H9 (cell line): ENCODE measurements around the gene ABCC4. TPM values are rescaled to one million over a fixed set of nuclear protein-coding genes. Genes with fewer than 3 reads are reported as not detected.

ENCODE experiments used
- DNase-seq: peaks from one replicate; pipeline ENCODE4 v3.0.0-alpha.2; 2017
- H2AFZ ChIP-seq: one replicate; pipeline ENCODE4 v1.6.1; 2013; ENCODE audit warnings: mild to moderate bottlenecking, low read length, control low read depth, moderate library complexity
- H2AK5ac ChIP-seq: 2 replicates; pipeline ENCODE4 v1.6.1; 2013; ENCODE audit warnings: low read length, control low read depth, mixed read lengths; ENCODE audit not compliant: insufficient read length
- H2BK120ac ChIP-seq: one replicate; pipeline ENCODE4 v1.6.1; 2013; ENCODE audit warnings: low read depth, mild to moderate bottlenecking, low read length, control low read depth, inconsistent platforms; ENCODE audit not compliant: poor library complexity, severe bottlenecking
- H2BK12ac ChIP-seq: 2 replicates; pipeline ENCODE4 v1.6.1; 2013; ENCODE audit warnings: low read length, control low read depth, mixed read lengths, low read depth; ENCODE audit not compliant: insufficient read length
- H2BK15ac ChIP-seq: 2 replicates; pipeline ENCODE4 v1.6.1; 2013; ENCODE audit warnings: low read depth, low read length, control low read depth
- H2BK20ac ChIP-seq: one replicate; pipeline ENCODE4 v1.6.1; 2013; ENCODE audit warnings: low read depth, mild to moderate bottlenecking, low read length, control low read depth, inconsistent platforms; ENCODE audit not compliant: poor library complexity, severe bottlenecking
- H2BK5ac ChIP-seq: 2 replicates; pipeline ENCODE4 v1.6.1; 2013; ENCODE audit warnings: low read length, control low read depth, mixed read lengths; ENCODE audit not compliant: insufficient read length
- H3K14ac ChIP-seq: 2 replicates; pipeline ENCODE4 v1.6.1; 2013; ENCODE audit warnings: low read length, control low read depth; ENCODE audit not compliant: insufficient read depth
- H3K18ac ChIP-seq: 2 replicates; pipeline ENCODE4 v1.6.1; 2013; ENCODE audit warnings: low read depth, mild to moderate bottlenecking, mixed read lengths, low read length, control low read depth; ENCODE audit not compliant: insufficient read length
- H3K23ac ChIP-seq: 2 replicates; pipeline ENCODE4 v1.6.1; 2013; ENCODE audit warnings: low read length, control low read depth, mixed read lengths, low read depth; ENCODE audit not compliant: insufficient read length
- H3K23me2 ChIP-seq: 2 replicates; pipeline ENCODE4 v1.6.1; 2013; ENCODE audit warnings: low read depth, mild to moderate bottlenecking, mixed read lengths, low read length, control low read depth; ENCODE audit not compliant: insufficient read length, poor library complexity, severe bottlenecking
- H3K27ac ChIP-seq: 2 replicates; pipeline ENCODE4 v1.5.1; 2013; ENCODE audit warnings: low read length, control low read depth, mixed read lengths, low read depth; ENCODE audit not compliant: insufficient read length
- H3K27me3 ChIP-seq: 2 replicates; pipeline ENCODE4 v1.6.1; 2013; ENCODE audit warnings: low read length, control low read depth, inconsistent platforms; ENCODE audit not compliant: insufficient read depth
- H3K4ac ChIP-seq: 2 replicates; pipeline ENCODE4 v1.6.1; 2013; ENCODE audit warnings: low read depth, mild to moderate bottlenecking, control low read depth, inconsistent platforms, low read length, moderate library complexity
- H3K4me1 ChIP-seq: 2 replicates; pipeline ENCODE4 v1.6.1; 2013; ENCODE audit warnings: low read length, control low read depth, inconsistent platforms; ENCODE audit not compliant: insufficient read depth
- H3K4me2 ChIP-seq: 2 replicates; pipeline ENCODE4 v1.6.1; 2013; ENCODE audit warnings: low read length, control low read depth, mixed read lengths; ENCODE audit not compliant: insufficient read length, insufficient read depth
- H3K56ac ChIP-seq: 2 replicates; pipeline ENCODE4 v1.6.1; 2013; ENCODE audit warnings: low read depth, mild to moderate bottlenecking, mixed read lengths, low read length, control low read depth; ENCODE audit not compliant: insufficient read length
- H3K79me1 ChIP-seq: 2 replicates; pipeline ENCODE4 v1.6.1; 2013; ENCODE audit warnings: low read depth, mild to moderate bottlenecking, moderate library complexity, low read length, control low read depth, inconsistent platforms; ENCODE audit not compliant: insufficient read depth, poor library complexity, severe bottlenecking
- H3K79me2 ChIP-seq: 2 replicates; pipeline ENCODE4 v1.6.1; 2013; ENCODE audit warnings: low read length, control low read depth, inconsistent platforms; ENCODE audit not compliant: insufficient read depth
- H3K9ac ChIP-seq: 2 replicates; pipeline ENCODE4 v1.6.1; 2013; ENCODE audit warnings: low read length, control low read depth, mixed read lengths; ENCODE audit not compliant: insufficient read length; ENCODE audit errors: extremely low read depth
- H3K9me3 ChIP-seq: one replicate; pipeline ENCODE4 v1.6.1; 2013; ENCODE audit warnings: low read depth, low read length, inconsistent platforms; ENCODE audit not compliant: control insufficient read depth
- H3T11ph ChIP-seq: one replicate; pipeline ENCODE4 v1.6.1; 2013; ENCODE audit warnings: mild to moderate bottlenecking, low read length, control low read depth, inconsistent platforms
- H4K20me1 ChIP-seq: one replicate; pipeline ENCODE4 v1.6.1; 2013; ENCODE audit not compliant: control insufficient read depth, insufficient read length, insufficient read depth
- H4K5ac ChIP-seq: 2 replicates; pipeline ENCODE4 v1.6.1; 2013; ENCODE audit warnings: low read depth, mild to moderate bottlenecking, mixed read lengths, low read length, control low read depth; ENCODE audit not compliant: insufficient read length
- H4K8ac ChIP-seq: replicated peaks from 2 replicates; pipeline ENCODE4 v1.6.1; 2013; ENCODE audit warnings: low read length, control low read depth, mixed read lengths, low read depth; ENCODE audit not compliant: insufficient read length
- H4K91ac ChIP-seq: 2 replicates; pipeline ENCODE4 v1.6.1; 2013; ENCODE audit warnings: low read depth, mild to moderate bottlenecking, moderate library complexity, mixed read lengths, low read length, control low read depth; ENCODE audit not compliant: insufficient read length
- H3K27ac Mint-ChIP-seq, 3 experiments: 2 replicates in 2 of 3; 3 replicates in 1 of 3; pipeline ENCODE4 v1.8.0; 2020 to 2021; ENCODE audit warnings: mixed read lengths in 3 of 3, mild to moderate bottlenecking in 1 of 3, moderate library complexity in 1 of 3
- H3K27me3 Mint-ChIP-seq: 2 replicates; pipeline ENCODE4 v1.8.0; 2021; ENCODE audit warnings: low read depth, mild to moderate bottlenecking, moderate library complexity, mixed read lengths
- H3K36me3 Mint-ChIP-seq, 3 experiments: 2 replicates in 2 of 3; 3 replicates in 1 of 3; pipeline ENCODE4 v1.8.0; 2020 to 2021; ENCODE audit warnings: low read depth in 3 of 3, mixed read lengths in 3 of 3; ENCODE audit not compliant: insufficient read depth in 1 of 3
- H3K4me1 Mint-ChIP-seq, 2 experiments: 2 replicates each; pipeline ENCODE4 v1.8.0; 2020; ENCODE audit warnings: mixed read lengths in 2 of 2
- H3K4me3 Mint-ChIP-seq, 2 experiments: 2 replicates in 1 of 2; 3 replicates in 1 of 2; pipeline ENCODE4 v1.8.0; 2020 to 2021; ENCODE audit warnings: mild to moderate bottlenecking in 2 of 2, mixed read lengths in 2 of 2, moderate library complexity in 1 of 2
- H3K9me3 Mint-ChIP-seq, 2 experiments: 2 replicates in 1 of 2; 3 replicates in 1 of 2; pipeline ENCODE4 v1.8.0; 2020; ENCODE audit warnings: mild to moderate bottlenecking in 2 of 2, mixed read lengths in 2 of 2, moderate library complexity in 1 of 2
- CTCF ChIP-seq: fragments of 200-600 bp; sonication (generic); conservative IDR thresholded peaks from 3 replicates; pipeline ENCODE4 v1.8.0; 2021; ENCODE audit warnings: antibody characterized with exemption, mild to moderate bottlenecking
- WGBS: extraction: QIAGEN DNeasy Blood & Tissue Kit; methylation state at CpG from one replicate; pipeline ENCODE4 v1.1.7; 2013; ENCODE audit warnings: missing lambda C conversion rate, low lambda C conversion rate, mixed read lengths; ENCODE audit not compliant: insufficient read length; ENCODE audit errors: extremely low coverage; 5-methylcytosine and 5-hydroxymethylcytosine counted together
- long read RNA-seq: library from polyadenylated mRNA; unstranded; transcript quantifications from one replicate; pipeline ENCODE4 v2.0.0, GENCODE V29; 2020
- total RNA-seq: library from RNA; stranded (reverse); gene quantifications from 2 replicates; pipeline ENCODE4 v1.2.1, GENCODE V29; 2021

ABCC4 gene
- 5.7 and 5.9 TPM in 2 replicates for total RNA-seq
- long read RNA-seq, full-length matches to known transcripts = 2 of 17 reads
- long read RNA-seq, partial matches to known transcripts = 12 of 17 reads
- long read RNA-seq, other reads (novel, unspliced or antisense) = 3 of 17 reads

GRCh38 chr13:95301183-95301967 lies at the start of gene ABCC4:
TSS of gene ABCC4 (minus strand) at chr13:95301451. CDS start at chr13:95301314, 137 bp downstream.
- H2BK20ac ChIP-seq = no peak within 1 kb of the TSS
- peaks cover 6% of the 10 kb centered on the region for H3K23me2 ChIP-seq
- H3K36me3 Mint-ChIP-seq = peaks cover 0 to 4% (median 3%) of the 10 kb centered on the region in 3 experiments; a peak in 3 of 7 replicates
- peak within 1 kb of the TSS; percentile 86 for H3K4me2 ChIP-seq
- H3K9me3 ChIP-seq = no peaks in the 10 kb centered on the region
- no peak within 1 kb of the TSS for H4K91ac ChIP-seq
- DNase-seq = peak; percentile 84
- TF ChIP-seq CTCF = no peak
- H3K9ac ChIP-seq = no peak within 1 kb of the TSS
- peak within 1 kb of the TSS; percentile 61 for H3K18ac ChIP-seq
- H3K79me1 ChIP-seq = no peaks in the 10 kb centered on the region
- H3K4me3 Mint-ChIP-seq = peak within 1 kb of the TSS; percentile 76 to 89
- no peak within 1 kb of the TSS for H3K27ac Mint-ChIP-seq
- no peaks in the 10 kb centered on the region for H4K20me1 ChIP-seq
- H3K14ac ChIP-seq = peak within 1 kb of the TSS; percentile 90
- peaks cover 5 to 14% of the 10 kb centered on the region in 2 experiments for H3K4me1 Mint-ChIP-seq
- no peak within 1 kb of the TSS for H2BK12ac ChIP-seq
- H3K23ac ChIP-seq = no peak within 1 kb of the TSS
- H2AFZ ChIP-seq = peak within 1 kb of the TSS; percentile 74
- no CpG with 5 or more reads among the region's 98 CpGs for WGBS
- no peak within 1 kb of the TSS for H4K5ac ChIP-seq
- H3K27ac ChIP-seq = no peak within 1 kb of the TSS
- H3K56ac ChIP-seq = no peak within 1 kb of the TSS
- H3K27me3 ChIP-seq = peaks cover 7% of the 10 kb centered on the region; the same call in 1 of the 2 replicates
- peaks cover 0 to 14% of the 10 kb centered on the region in 2 experiments; a peak in 2 of 5 replicates for H3K9me3 Mint-ChIP-seq
- no peaks in the 10 kb centered on the region for H3K79me2 ChIP-seq
- no peak within 1 kb of the TSS for H2BK5ac ChIP-seq
- H2BK15ac ChIP-seq = no peak within 1 kb of the TSS
- H2AK5ac ChIP-seq = no peak within 1 kb of the TSS
- H3T11ph ChIP-seq = no peak within 1 kb of the TSS
- H3K4me1 ChIP-seq = no peaks in the 10 kb centered on the region
- H3K27me3 Mint-ChIP-seq = peaks cover 51% of the 10 kb centered on the region
- H4K8ac ChIP-seq = no peak within 1 kb of the TSS
- H3K4ac ChIP-seq = no peak within 1 kb of the TSS
- no peak within 1 kb of the TSS for H2BK120ac ChIP-seq
